ENCODE results near the gene SKAP1.
"Not testable (repeated sequence)": the region's sequence is repeated elsewhere in the genome, so short reads cannot be mapped to it uniquely, and the experiment has no call there.

SKAP1 gene

DNA sequence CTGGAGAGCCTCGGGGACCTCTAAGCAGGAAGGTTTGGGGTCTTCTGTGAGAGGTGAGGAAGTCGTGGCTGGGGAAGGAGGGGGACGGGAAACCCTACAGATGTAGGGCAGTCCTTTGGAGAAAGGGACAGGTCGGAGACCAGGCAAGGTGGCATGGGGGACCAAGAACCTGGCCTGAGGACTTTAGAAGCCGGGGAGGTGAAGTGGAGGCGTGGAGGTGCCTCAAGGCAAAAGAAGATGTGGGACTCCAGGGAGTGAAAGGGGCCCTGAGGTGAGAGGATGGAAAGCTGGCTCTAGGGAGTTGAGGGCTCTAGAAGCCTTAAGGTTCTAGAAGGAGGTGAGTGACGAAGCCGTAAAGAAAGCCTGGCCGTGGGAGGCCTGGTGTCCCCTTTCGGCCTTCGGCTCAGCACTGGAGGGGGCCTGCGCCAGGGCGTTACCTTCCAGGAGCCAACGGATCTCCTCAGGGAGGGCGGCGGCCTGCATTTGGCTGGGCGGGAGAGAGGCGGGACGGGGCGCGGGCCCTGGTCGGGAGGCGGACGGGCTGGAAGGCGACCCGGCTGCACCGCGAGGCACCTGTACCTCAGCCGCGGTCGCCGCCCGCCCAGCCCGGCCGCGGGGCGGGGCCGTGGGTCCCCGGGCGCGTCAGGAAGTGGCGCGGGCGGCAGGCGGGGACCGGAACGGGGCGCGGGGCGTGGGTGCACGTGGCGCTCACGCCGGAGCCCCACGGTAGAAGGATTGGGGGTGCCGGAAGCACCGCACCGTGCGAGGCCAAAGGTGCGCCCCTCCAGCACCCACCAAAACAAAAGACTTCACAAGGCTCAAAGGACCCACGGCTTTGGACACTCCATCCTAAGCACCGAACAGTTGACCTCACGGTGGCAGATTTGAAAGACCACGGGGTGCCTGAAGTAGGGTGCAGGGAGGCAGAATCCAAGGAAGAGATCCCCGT, at the start of gene SKAP1:
TSS of gene SKAP1 (minus strand) at position 577 of the 949 bp plus-strand sequence.
- peak; percentile 72 for DNase-seq

DNA sequence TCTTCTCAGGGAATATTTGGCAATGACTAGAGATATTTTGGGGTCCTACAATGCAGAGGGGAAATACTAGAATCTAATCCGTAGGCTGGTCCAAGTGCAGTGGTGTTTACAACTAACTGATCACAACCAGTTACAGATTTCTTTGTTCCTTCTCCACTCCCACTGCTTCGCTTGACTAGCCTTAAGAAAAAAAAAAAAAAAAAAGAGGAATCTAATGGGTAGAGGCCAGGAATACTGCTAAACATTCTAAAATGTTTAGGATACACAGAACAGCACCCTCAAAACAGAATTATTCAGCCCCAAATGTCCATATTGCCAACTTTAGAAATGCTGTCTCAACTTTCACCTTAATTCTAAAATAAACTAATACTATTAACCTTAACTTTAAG, 49.0 kb upstream of the SKAP1 start:
- no peak for DNase-seq

DNA sequence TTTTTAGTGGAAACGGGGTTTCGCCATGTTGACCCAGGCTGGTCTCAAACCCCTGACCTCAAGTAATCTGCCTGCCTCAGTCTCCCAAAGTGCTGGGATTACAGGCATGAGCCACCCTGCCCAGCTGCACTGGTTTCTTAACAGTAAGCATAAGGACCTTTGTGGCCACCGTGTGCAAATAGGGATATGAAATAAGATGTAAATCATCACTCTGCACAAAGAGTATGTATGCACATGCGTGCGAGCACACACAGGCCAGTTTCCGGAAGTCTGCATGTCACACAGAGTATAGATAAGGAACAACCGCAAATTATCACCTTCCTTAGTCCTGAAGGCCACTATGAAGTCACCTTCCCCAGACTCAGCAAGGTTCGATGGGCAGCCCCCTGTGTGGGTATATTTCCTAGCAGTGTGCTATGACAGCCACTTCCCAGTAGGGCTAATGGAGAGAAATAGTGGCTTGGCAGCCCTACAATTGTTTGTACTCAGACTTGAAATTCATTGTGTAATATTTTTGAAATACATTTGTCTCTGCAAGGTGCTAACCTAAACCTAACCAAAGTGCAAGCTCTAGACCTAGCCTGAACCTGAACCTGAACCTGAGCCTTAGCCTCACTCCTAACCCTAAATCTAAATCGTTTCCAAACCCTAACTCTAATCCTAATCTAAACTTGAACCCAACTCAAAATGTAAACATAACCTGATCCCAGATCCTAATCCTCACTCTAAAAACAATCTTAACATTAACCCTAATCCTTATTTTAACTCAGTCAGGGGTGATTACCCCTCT, 48.4 kb upstream of the SKAP1 start:
- DNase-seq = peak; percentile 49

DNA sequence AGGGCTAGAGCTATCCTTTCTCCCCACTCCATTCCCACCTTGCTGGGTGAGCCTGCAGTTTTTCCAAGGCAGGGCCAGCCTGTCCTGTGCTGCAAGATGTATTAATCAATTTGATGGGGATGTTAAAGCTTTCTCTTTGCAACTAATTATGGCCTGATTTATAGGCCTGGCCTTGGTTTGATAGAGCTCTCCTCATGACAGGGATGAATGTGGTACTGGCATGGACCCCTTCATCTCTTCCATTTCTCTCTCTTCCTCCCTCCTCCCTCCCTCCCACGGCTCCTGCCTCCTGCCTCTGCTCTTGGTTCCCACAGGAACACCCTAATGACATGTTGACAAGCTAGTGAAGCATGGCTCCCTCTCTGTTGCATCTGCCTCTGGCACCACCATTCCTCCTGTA, 47.2 kb upstream of the SKAP1 start:
- DNase-seq = no peak

DNA sequence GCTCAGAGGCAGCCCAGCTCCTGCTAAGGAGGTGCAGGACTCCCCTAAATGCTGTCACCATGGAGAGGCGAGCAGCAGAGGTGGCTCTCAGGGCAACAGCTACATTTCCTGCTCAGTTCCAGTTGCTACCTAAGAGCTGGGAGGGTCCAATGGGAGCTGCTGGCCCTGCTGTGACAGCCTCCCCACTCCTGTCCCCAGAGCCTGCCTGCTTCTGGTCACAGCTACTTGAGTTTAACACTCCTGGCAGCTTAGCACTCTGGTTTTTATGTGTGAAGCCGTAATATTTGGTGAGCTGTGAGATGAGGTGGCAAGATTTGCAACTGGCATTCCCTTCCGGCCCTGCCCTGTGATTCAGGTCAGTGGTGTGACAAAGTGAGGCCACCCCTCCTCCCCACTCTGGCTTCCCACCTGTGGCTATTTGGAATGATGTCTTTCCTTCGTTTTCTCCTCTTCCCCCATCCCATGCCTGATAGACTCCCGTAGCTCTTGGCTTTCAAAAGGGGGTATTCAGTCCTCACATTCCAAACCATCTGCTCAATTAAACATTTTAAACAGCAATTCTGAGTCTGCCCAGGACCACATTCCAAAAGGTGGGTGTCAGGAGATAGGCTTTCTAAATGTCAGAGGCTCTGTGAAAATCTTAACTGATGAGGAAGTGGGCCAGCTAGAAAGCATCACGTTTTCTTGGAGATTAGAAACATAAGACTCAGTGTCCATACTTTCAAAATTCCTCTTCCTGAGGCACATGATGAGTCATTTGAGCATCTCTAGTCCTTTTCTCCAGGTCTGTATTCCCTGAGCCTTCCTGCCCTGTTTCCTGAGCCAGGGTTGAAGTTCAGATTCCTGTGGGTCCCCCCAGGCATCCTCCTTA, 42.6 kb upstream of the SKAP1 start:
- no peak for DNase-seq

DNA sequence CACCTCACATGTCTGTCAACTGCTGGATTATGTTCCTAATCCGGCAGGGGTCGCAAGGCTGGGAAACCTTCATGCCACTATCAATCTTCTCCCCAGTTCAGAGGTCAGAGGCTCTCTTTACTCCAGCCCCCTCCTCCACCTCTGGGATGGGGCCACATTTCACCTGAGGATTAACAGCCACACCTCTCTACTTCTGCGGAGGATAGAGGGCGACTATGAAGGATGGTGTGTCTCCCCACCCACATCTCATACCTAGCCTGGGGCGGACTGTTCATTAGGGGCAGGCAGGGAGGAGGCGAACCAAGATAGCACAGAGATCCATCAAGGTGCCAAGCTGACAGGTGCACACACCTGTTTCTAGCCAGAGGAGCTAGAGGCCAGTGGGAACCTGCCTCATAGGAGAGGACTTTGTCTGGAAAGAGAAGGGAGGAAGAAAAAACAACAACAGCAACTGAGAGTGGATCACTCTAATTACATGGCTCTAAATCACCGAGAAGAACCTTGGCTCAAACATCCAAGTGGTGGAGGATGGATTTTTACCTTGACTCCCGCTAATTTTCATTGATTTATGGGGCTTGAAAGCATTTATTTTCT, 41.9 kb upstream of the SKAP1 start:
- no peak for DNase-seq

DNA sequence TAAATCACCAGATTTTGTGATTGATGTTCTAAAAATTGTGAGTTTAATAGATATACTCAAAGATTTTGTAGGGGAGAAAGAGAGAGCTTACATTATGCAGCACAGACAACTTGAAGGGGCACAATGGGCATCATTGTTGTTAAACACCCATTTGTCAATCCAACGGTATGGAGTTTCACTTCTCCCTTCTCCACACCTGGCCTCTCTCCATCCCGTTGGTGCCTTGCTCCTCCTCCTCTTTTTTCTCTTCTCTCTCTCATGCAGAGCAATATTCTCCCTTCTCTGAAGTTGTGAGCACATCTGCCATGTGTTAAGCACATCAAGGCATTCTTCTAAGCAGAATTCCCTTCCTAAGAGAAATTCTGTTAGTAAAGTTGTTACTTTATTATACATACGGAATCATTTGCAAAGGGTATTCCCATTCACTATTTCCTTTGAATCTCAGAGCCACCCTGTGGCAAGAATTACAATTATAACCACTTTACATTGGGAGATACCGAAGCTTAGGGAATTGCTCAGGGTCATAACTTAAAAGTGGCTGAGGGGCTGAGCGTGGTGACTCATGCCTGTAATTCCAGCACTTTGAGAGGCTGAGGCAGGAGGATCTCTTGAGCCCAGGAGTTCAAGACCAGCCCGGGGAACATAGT, 40.5 kb upstream of the SKAP1 start:
- DNase-seq = no peak

DNA sequence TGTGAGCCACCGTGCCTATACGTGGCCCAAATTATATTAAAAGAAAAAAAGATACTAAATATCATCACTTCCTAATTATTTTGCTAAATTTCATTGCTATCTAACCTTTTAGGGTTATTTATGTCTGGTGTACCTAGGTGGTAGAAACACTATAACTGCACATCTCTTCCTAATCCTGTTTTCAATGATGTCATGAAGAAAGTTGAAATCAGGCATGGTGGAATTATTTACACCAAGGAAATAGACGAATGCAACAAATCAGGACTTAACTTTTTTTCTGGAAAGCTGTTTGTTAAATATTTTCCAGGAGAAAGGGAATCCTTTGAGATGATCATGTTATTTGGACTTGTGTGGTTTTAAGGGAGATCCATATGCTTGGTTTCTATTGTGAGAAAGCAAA, 39.2 kb upstream of the SKAP1 start:
- no peak for DNase-seq

DNA sequence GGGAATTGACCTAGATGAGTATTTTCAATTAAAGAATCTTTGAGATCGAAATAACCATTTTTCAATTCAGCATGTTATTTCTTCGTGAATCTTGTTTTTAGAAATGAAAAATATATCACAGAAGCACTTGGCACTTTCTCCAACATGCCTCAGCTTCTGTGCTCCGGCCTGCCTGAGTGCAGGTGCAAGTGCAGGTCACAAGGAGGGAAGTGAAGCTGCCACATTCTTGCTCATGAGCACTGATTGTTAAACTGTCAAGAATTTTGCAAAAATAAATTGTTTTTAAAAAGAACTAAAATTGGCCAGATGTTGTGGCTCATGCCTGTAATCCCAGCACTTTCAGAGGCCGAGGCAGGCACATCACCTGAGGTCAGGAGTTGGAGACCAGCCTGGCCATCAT, 38.3 kb upstream of the SKAP1 start:
- DNase-seq = no peak

DNA sequence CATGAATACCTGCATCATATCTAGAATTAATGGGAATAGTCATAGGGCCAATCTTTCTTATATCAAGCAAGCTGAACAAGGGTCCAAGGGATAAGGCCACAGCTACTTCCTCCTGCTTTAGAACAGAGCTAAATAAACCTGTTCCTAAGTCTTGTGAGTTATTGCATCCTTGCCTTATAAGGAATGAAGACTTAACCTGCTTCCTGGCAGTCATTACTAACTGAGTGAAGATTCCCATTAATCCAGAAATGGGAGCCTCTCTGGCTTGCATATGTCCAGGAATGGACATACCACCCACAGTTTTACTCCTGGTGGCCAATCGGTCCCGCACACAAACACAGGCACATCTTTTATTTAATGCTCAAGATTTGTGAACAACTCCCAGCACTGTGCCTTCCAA, 35.9 kb upstream of the SKAP1 start:
- DNase-seq = no peak

DNA sequence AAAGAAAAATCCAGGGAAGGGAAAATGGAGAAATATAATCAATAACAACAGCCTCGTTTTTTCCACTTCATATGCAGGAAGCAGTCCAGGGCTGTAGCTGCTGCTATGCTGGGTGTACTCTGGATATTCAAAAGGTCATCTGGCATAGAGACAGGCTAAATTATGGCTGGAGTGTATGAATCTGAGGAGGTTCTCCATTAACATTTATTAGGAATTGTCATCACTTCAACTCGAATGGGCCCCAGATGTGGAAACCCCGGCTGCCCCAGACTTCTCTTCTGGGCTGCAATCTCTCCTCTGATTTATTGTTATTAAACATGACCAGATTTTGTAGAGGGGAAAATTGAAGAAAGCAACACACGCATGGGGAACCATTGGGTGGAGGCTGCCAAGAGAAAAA, 33.5 kb upstream of the SKAP1 start:
- no peak for DNase-seq

DNA sequence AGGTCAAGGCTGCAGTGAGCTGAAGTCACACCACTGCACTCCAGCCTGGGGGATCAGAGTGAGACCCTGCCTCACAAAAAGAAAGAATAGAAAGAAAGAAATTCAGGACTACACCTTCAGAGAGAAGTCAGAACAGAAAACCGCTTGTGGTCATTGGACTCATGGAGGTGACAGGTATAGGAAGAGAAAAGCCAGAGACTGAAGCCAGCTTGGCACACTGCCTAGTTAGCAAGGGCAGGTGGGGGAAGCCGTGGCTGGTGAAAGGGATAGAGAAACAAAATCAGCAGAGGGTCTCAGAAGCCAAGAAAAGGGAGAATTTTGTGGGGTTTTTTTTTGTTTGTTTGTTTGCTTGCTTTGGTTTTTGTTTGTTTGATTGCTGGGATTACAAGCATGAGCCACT, 32.9 kb upstream of the SKAP1 start:
- DNase-seq = no peak

DNA sequence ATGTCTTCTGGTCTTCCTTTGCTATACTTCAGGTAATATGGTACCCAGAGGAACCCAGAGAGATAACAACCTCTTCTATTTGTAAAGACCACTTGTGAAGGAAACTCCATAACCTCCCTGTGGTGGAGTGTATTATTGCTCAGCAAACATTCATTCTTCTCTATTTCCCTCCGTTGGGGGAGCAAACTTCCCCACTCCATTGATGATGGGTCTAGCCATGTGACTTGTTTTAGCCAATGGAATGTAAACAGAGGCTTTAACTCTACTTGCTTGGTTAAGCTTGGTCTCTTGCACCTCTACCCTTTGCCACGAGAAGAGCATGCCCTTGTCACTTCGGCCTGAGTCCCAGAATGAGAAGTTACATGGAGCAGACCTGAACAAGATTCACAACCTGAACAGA, 30.0 kb upstream of the SKAP1 start:
- DNase-seq = no peak

DNA sequence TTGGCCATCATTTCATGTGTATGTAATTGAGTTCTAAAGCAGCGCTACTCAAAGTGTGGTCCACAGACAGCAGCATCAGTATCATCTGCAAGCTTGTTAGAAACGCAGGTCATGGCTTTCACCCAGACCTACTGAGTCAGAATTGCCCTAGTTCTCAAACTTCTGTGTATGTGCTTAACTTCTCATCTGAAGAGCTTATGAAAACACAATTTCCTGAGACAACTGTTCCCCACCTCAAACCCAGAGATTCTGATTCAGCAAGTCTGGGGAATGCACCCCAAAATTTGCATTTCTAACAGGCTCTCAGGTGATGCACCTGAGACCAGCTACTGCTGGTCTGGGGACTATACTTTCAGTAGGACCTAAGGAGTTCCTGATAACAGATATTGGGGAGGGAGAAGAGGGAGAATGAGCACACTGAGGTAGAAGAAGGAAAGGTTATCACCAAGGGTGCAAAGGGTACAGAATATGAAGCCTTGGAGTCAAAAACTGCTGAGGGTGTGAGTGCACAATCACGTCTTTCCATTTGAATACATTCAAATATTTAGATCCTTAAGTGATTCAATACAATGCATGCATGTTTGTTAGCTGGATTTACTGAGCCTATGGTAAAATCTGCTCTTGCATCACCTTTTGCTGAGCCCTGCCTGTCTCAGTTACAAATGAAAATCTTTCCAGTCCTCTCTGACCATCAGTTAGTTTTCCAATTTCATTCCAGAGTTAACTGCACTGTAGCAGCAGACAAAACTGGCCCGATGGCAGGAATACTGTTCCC, 29.2 kb upstream of the SKAP1 start:
- DNase-seq = peak; percentile 29

DNA sequence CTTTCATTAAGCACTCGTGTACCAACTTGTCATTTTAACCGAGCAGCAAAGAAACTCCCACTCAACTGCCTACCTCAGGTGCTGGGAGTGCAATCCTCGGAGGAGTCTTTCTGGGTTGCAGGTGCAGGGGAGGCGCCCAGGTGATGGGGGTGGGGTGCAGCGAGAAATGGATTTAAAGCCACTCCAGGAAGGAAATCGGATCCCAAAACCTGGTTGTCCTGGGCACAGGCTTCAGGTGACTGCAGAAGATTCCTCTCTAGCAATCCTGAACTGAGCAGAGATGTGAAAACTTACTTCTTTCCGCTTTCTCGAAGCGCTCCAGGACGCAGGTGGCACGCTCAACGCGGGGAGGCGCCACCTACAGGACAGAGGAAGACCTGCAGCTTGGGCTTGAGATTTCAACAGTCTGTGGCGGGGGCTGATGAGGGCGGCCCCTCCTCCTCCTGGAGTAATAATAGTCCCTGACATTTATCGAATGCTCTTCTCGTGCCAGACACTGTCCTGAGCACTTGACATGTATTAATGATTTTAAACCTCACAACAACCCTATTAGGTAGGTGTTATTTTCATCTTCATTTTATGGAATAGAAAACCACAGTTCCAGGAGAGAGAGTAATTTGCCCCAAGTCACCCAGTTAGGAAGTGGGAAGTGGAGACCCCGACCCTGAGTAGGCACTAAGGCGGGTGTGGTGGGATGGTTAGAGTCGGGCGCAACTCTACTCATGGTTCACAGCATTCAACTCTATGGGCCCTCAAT, 27.2 kb upstream of the SKAP1 start:
- DNase-seq = peak; percentile 81

DNA sequence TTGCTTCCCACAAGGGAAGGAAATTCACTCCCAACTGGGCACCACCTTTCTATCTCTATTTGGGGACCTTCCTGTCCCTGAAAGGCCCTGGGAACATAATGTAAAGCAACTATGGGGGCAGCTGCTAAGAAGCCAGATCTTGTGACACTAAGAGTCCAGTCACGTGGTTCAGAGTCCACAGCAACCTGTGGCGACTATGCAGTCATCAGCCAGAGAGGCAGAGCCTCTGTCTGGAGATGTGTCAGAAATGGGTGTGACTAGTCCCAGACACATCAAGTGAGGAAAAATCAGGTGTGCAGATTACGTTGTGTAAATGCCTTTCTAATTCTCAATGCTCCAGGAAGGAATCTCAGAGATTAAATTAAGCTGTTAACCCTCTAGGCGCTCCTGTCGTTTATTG, 26.6 kb upstream of the SKAP1 start:
- DNase-seq = peak; percentile 63

DNA sequence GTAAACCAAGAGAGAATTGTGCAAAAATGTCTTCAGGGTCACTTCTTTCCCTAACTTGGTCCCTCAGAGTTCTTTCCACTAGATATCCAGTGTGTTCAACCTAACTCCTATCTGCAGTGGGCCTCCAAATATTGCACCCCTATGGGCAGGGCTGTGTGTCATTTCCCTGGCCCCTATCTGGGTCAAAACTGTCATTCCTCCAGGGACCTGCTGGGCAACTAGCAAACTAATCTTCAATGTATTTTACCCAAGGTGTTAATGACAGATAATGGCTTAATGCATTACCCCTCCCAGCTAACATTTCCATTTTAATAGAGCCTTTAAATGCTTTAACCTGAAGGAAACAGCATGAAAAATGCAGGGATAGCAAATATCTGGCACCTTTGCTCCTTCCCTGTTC, 25.8 kb upstream of the SKAP1 start:
- no peak for DNase-seq

DNA sequence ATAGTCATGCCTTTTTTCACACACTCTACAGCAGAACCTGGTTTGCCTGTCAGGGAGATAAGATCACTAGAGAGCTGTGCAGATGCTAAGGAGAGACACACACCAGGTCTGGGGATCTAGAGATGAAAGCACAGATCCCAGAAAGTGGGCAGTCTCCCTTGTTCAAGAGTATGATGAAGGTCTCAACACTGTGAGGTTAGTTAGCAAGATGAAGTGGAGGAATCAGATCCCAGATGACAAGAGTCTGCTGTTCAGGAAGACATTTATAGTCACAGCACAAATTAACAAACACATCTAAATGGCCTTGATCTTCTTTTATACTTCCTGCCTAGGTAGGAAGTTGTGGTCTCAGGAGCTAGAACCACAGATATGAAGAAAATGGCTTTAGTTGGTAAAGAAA, 23.4 kb upstream of the SKAP1 start:
- DNase-seq = no peak

DNA sequence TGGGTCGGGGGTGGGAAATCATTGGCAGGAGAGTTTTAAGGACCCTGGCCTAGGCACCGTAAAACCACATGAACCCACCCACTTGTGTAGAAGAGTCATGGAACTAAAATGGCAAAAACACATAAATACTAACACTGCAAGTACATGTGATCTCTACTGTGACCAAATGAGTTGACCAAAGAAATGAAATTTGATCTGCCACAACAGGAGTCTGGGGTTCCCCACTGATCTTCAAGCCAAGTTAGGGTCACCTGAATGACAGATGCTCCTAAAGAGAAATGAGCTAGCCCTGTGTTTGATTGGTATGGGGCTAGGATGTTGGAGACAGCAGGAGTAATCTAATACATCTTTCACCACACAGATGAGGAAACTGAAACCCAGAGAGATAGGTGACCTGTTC, 21.5 kb upstream of the SKAP1 start:
- no peak for DNase-seq

DNA sequence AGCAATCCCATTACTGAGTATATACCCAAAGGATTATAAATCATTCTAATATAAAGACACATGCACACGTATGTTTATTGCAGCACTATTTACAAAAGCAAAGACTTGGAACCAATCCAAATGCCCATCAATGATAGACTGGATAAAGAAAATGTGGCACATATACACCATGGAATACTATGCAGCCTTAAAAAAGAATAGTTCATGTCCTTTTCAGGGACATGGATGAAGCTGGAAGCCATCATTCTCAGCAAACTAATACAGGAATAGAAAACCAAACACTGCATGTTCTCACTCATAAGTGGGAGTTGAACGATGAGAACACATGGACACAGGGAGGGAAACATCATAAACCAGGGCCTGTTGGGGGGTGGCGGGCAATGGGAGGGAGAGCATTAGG, 19.3 kb upstream of the SKAP1 start:
- DNase-seq = not testable (repeated sequence)

DNA sequence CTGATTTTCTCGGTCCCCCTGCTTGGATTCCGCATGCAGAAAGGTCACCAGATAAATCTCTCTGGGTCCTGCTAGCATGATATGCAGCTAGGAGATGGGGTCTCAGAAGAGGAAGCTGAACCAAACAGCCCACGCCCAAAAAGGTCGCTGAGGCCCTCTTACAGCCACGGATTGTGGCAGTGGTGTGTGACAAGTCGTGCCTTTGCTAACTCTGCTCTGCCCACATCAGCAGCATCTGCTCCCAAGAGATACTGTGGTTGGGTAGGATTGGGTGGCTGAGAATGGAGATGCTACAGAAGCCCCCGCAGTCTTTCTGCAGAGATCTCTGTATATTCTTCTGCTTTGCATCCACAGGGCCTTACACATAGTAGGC, 15.2 kb upstream of the SKAP1 start:
- DNase-seq = no peak
